Loucy (cell line): ENCODE data around the gene TRPM7.

ENCODE experiments used
- CTCF ChIP-seq: fragments of 200-600 bp; sonication (generic); conservative IDR thresholded peaks from 2 replicates; pipeline ENCODE4 v1.5.1; 2014; ENCODE audit warnings: mild to moderate bottlenecking, antibody characterized with exemption, low read length
- EZH2phosphoT487 ChIP-seq: fragments of 200-600 bp; IDR thresholded peaks from 2 replicates; pipeline ENCODE4 v1.6.1; 2018; ENCODE audit warnings: antibody characterized with exemption, mild to moderate bottlenecking, moderate library complexity, borderline replicate concordance

- TF ChIP-seq CTCF (no peak), EZH2phosphoT487 (no peak)
These were observed at the start of gene TRPM7 for GRCh38 chr15:50686469-50687301.
